ENCODE data around the gene GRID1.

GRCh38 chr10:85761906-85762445 lies 604.6 kb downstream of the GRID1 start:
- TF ChIP-seq, protein P1, sequence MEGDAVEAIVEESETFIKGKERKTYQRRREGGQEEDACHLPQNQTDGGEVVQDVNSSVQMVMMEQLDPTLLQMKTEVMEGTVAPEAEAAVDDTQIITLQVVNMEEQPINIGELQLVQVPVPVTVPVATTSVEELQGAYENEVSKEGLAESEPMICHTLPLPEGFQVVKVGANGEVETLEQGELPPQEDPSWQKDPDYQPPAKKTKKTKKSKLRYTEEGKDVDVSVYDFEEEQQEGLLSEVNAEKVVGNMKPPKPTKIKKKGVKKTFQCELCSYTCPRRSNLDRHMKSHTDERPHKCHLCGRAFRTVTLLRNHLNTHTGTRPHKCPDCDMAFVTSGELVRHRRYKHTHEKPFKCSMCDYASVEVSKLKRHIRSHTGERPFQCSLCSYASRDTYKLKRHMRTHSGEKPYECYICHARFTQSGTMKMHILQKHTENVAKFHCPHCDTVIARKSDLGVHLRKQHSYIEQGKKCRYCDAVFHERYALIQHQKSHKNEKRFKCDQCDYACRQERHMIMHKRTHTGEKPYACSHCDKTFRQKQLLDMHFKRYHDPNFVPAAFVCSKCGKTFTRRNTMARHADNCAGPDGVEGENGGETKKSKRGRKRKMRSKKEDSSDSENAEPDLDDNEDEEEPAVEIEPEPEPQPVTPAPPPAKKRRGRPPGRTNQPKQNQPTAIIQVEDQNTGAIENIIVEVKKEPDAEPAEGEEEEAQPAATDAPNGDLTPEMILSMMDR (conservative IDR thresholded peaks at IDR 0.05), result no peak
- no peak for TF ChIP-seq EZH2 (IDR thresholded peaks at IDR 0.05; ENCODE audit: low read depth)
